ENCODE results near the gene ZSCAN30.

- TF ChIP-seq REST (IDR thresholded peaks at IDR 0.05; ENCODE audit: insufficient read depth in 1 of 2, low read depth in 2 of 2, low read length in 1 of 2) = no peak
- TF ChIP-seq CTCF (IDR thresholded peaks at IDR 0.05) = no peak
- TF ChIP-seq SIN3A (IDR thresholded peaks at IDR 0.05; ENCODE audit: borderline replicate concordance, insufficient read depth, low read depth, low read length) = no peak
- TF ChIP-seq TCF7L2 (IDR thresholded peaks at IDR 0.05; ENCODE audit: low read depth, low read length) = no peak
Observed at GRCh38 chr18:35289293-35289692, 736 bp downstream of the ZSCAN30 start.

Measured in Panc1 (cell line).